Neuronal stem cell (in vitro differentiated cells): Measurements from ENCODE around the gene BFSP1.

Experiments used
- DNase-seq: peaks from one replicate; pipeline ENCODE4 v3.0.0-alpha.2; 2013; ENCODE audit warnings: low spot score
- H2AFZ ChIP-seq: one replicate; pipeline ENCODE4 v1.6.1; 2013; ENCODE audit warnings: mild to moderate bottlenecking, low read length, inconsistent platforms
- H2AK5ac ChIP-seq: 2 replicates; pipeline ENCODE4 v1.6.1; 2013; ENCODE audit warnings: low read depth, mild to moderate bottlenecking, inconsistent platforms, low read length, moderate library complexity, mixed read lengths
- H2BK120ac ChIP-seq: 2 replicates; pipeline ENCODE4 v1.6.1; 2013; ENCODE audit warnings: low read depth, mild to moderate bottlenecking, inconsistent platforms, low read length, moderate library complexity, mixed read lengths
- H2BK12ac ChIP-seq: one replicate; pipeline ENCODE4 v1.6.1; 2013; ENCODE audit warnings: low read length, inconsistent platforms
- H2BK15ac ChIP-seq: 2 replicates; pipeline ENCODE4 v1.6.1; 2013; ENCODE audit warnings: mild to moderate bottlenecking, low read length, inconsistent platforms, mixed read lengths
- H2BK5ac ChIP-seq: one replicate; pipeline ENCODE4 v1.6.1; 2013; ENCODE audit warnings: inconsistent platforms, mild to moderate bottlenecking, low read length, moderate library complexity
- H3K14ac ChIP-seq: one replicate; pipeline ENCODE4 v1.6.1; 2013; ENCODE audit warnings: low read length, inconsistent platforms
- H3K18ac ChIP-seq: 2 replicates; pipeline ENCODE4 v1.6.1; 2013; ENCODE audit warnings: low read length, inconsistent platforms
- H3K23ac ChIP-seq: 2 replicates; pipeline ENCODE4 v1.6.1; 2013; ENCODE audit warnings: low read depth, mild to moderate bottlenecking, mixed read lengths, low read length, inconsistent platforms; ENCODE audit not compliant: poor library complexity
- H3K27ac ChIP-seq: replicated peaks from 3 replicates; pipeline ENCODE4 v1.5.1; 2013; ENCODE audit warnings: low read length, inconsistent platforms
- H3K27me3 ChIP-seq, 3 experiments: 2 replicates each; pipeline ENCODE4 v1.6.1; 2013; ENCODE audit warnings: low read length in 3 of 3, mild to moderate bottlenecking in 2 of 3, inconsistent platforms in 1 of 3, low read depth in 1 of 3, mixed read lengths in 1 of 3, moderate library complexity in 1 of 3; ENCODE audit not compliant: control insufficient read depth in 3 of 3, insufficient read depth in 3 of 3
- H3K36me3 ChIP-seq, 2 donors: replicated peaks in 1 of 2; 2 replicates each; pipeline ENCODE4 v1.6.1; 2013; ENCODE audit warnings: low read length in 2 of 2; ENCODE audit not compliant: control insufficient read depth in 2 of 2, insufficient read depth in 2 of 2
- H3K4ac ChIP-seq: 2 replicates; pipeline ENCODE4 v1.6.1; 2013; ENCODE audit warnings: inconsistent platforms, mild to moderate bottlenecking, low read length, moderate library complexity
- H3K4me1 ChIP-seq, 2 donors: 1 replicate in 1 of 2; 2 replicates in 1 of 2; pipeline ENCODE4 v1.6.1; 2013; ENCODE audit warnings: low read length in 2 of 2, low read depth in 1 of 2; ENCODE audit not compliant: control insufficient read depth in 2 of 2, insufficient read depth in 1 of 2
- H3K4me2 ChIP-seq: one replicate; pipeline ENCODE4 v1.6.1; 2013; ENCODE audit warnings: mild to moderate bottlenecking, low read length, inconsistent platforms; ENCODE audit not compliant: insufficient read depth, poor library complexity, severe bottlenecking
- H3K4me3 ChIP-seq, 2 donors: 2 replicates each; pipeline ENCODE4 v1.5.1; 2013; ENCODE audit warnings: low read length in 2 of 2, mild to moderate bottlenecking in 2 of 2, inconsistent platforms in 1 of 2, moderate library complexity in 1 of 2
- H3K79me1 ChIP-seq: one replicate; pipeline ENCODE4 v1.6.1; 2013; ENCODE audit warnings: low read depth, mild to moderate bottlenecking, inconsistent platforms, low read length, moderate library complexity
- H3K9ac ChIP-seq: one replicate; pipeline ENCODE4 v1.6.1; 2013; ENCODE audit warnings: mild to moderate bottlenecking, low read depth, low read length, inconsistent platforms; ENCODE audit not compliant: poor library complexity
- H3K9me3 ChIP-seq, 2 donors: replicated peaks in 1 of 2; 2 replicates each; pipeline versions ENCODE3 to v1.6.1; 2013; ENCODE audit warnings: low read length in 2 of 2, mild to moderate bottlenecking in 2 of 2, inconsistent platforms in 1 of 2, low read depth in 1 of 2, mixed read lengths in 1 of 2, moderate library complexity in 1 of 2; ENCODE audit not compliant: control insufficient read depth in 2 of 2, insufficient read depth in 1 of 2
- H4K8ac ChIP-seq: one replicate; pipeline ENCODE4 v1.6.1; 2013; ENCODE audit warnings: low read depth, mild to moderate bottlenecking, inconsistent platforms, low read length, moderate library complexity
- H4K91ac ChIP-seq: one replicate; pipeline ENCODE4 v1.6.1; 2013; ENCODE audit warnings: low read length, low read depth, mild to moderate bottlenecking, inconsistent platforms; ENCODE audit not compliant: poor library complexity
- WGBS, 2 donors: extraction: QIAGEN DNeasy Blood & Tissue Kit; methylation state at CpG; one replicate each; pipeline ENCODE4 v1.1.7; 2013; ENCODE audit warnings: missing lambda C conversion rate in 2 of 2, mixed read lengths in 1 of 2; ENCODE audit not compliant: insufficient read length in 2 of 2, insufficient replicate concordance in 1 of 2; ENCODE audit errors: extremely low coverage in 2 of 2; 5-methylcytosine and 5-hydroxymethylcytosine counted together

The BFSP1 gene

GRCh38 chr20:17457079-17457478 is 74.1 kb downstream of the BFSP1 start:
- Histone ChIP-seq H3K4me3 (no peak overlapping the region), H2BK15ac (no peak overlapping the region), H3K4ac (no peak overlapping the region), H3K9ac (no peak overlapping the region), H2BK5ac (no peak overlapping the region), H3K36me3 (no peaks in the 10 kb centered on the region), H2AK5ac (no peak overlapping the region), H3K27ac (no peak overlapping the region), H2AFZ (no peak overlapping the region), H3K9me3 (no peaks in the 10 kb centered on the region), H3K79me1 (no peaks in the 10 kb centered on the region), H3K14ac (no peak overlapping the region), H3K4me2 (no peak overlapping the region), H3K23ac (no peak overlapping the region), H2BK12ac (no peak overlapping the region), H3K18ac (no peak overlapping the region), H4K8ac (no peak overlapping the region), H2BK120ac (no peak overlapping the region), H3K4me1 (peaks cover 0 to 1% of the 10 kb centered on the region in 2 donors), H3K27me3 (peaks cover 0 to 11% (median 0%) of the 10 kb centered on the region in 3 experiments), H4K91ac (no peak overlapping the region)
- DNase-seq = no peak
- WGBS, 2 donors = no CpG with 5 or more reads among the region's 1 CpG

GRCh38 chr20:17456279-17456678 is 74.9 kb downstream of the BFSP1 start:
- Histone ChIP-seq H3K23ac (no peak overlapping the region), H2AFZ (no peak overlapping the region), H3K9ac (no peak overlapping the region), H3K4me1 (peaks cover 0 to 1% of the 10 kb centered on the region in 2 donors), H3K27ac (no peak overlapping the region), H2BK12ac (no peak overlapping the region), H4K8ac (no peak overlapping the region), H3K36me3 (no peaks in the 10 kb centered on the region), H3K9me3 (no peaks in the 10 kb centered on the region), H2BK5ac (no peak overlapping the region), H3K4me2 (no peak overlapping the region), H2BK15ac (no peak overlapping the region), H4K91ac (no peak overlapping the region), H3K4ac (no peak overlapping the region), H3K4me3 (no peak overlapping the region), H3K14ac (no peak overlapping the region), H2BK120ac (no peak overlapping the region), H3K79me1 (no peaks in the 10 kb centered on the region), H3K18ac (no peak overlapping the region), H3K27me3 (peaks cover 0 to 11% (median 0%) of the 10 kb centered on the region in 3 experiments), H2AK5ac (no peak overlapping the region)
- no CpG with 5 or more reads among the region's 8 CpGs for WGBS, 2 donors
- no peak for DNase-seq

GRCh38 chr20:17453592-17453991 is 77.6 kb downstream of the BFSP1 start:
- no peak overlapping the region for H3K9ac ChIP-seq
- peak overlapping the region; percentile 6 for H2AK5ac ChIP-seq
- H2BK15ac ChIP-seq = no peak overlapping the region
- peak overlapping the region; percentile 35 for H2AFZ ChIP-seq
- H3K4me1 ChIP-seq = peaks cover 0 to 1% of the 10 kb centered on the region in 2 donors
- peak overlapping the region; percentile 45 for H3K23ac ChIP-seq
- peaks cover 0 to 11% (median 0%) of the 10 kb centered on the region in 3 experiments for H3K27me3 ChIP-seq
- H3K14ac ChIP-seq = no peak overlapping the region
- peak overlapping the region; percentile 44 for H3K18ac ChIP-seq
- H3K4ac ChIP-seq = no peak overlapping the region
- peak overlapping the region; percentile 21 for H2BK120ac ChIP-seq
- H2BK12ac ChIP-seq = peak overlapping the region; percentile 75
- no peaks in the 10 kb centered on the region for H3K9me3 ChIP-seq
- H3K79me1 ChIP-seq = no peaks in the 10 kb centered on the region
- H2BK5ac ChIP-seq = no peak overlapping the region
- no peak overlapping the region for H3K27ac ChIP-seq
- H4K91ac ChIP-seq = no peak overlapping the region
- no CpG with 5 or more reads among the region's 22 CpGs for WGBS, 2 donors
- no peak overlapping the region for H3K4me2 ChIP-seq
- no peaks in the 10 kb centered on the region for H3K36me3 ChIP-seq
- H4K8ac ChIP-seq = peak overlapping the region; percentile 52
- no peak for DNase-seq
- no peak overlapping the region for H3K4me3 ChIP-seq

- no peak overlapping the region for H3K23ac ChIP-seq
- no peak overlapping the region for H2BK120ac ChIP-seq
- H4K91ac ChIP-seq = no peak overlapping the region
- no peaks in the 10 kb centered on the region for H3K79me1 ChIP-seq
- peak overlapping the region in 1 of 2 donors; percentile 13 for H3K4me3 ChIP-seq
- H2BK15ac ChIP-seq = no peak overlapping the region
- no CpG with 5 or more reads among the region's 3 CpGs for WGBS, 2 donors
- H3K4me1 ChIP-seq = peaks cover 0 to 1% of the 10 kb centered on the region in 2 donors
- peaks cover 0 to 11% (median 0%) of the 10 kb centered on the region in 3 experiments for H3K27me3 ChIP-seq
- no peak overlapping the region for H4K8ac ChIP-seq
- no peak overlapping the region for H3K4me2 ChIP-seq
- H3K9me3 ChIP-seq = no peaks in the 10 kb centered on the region
- no peak overlapping the region for H3K4ac ChIP-seq
- no peak overlapping the region for H3K18ac ChIP-seq
- no peak overlapping the region for H3K9ac ChIP-seq
- H2BK5ac ChIP-seq = no peak overlapping the region
- H2BK12ac ChIP-seq = no peak overlapping the region
- H3K36me3 ChIP-seq = no peaks in the 10 kb centered on the region
- H2AK5ac ChIP-seq = no peak overlapping the region
- no peak overlapping the region for H3K14ac ChIP-seq
- no peak for DNase-seq
- no peak overlapping the region for H3K27ac ChIP-seq
- no peak overlapping the region for H2AFZ ChIP-seq
Observed at GRCh38 chr20:17452441-17452840, 78.7 kb downstream of the BFSP1 start.
